Neural cell (in vitro differentiated cells): ENCODE results near the gene FOXI1. TPM values are rescaled to one million over a fixed set of nuclear protein-coding genes. Genes with fewer than 3 reads are reported as not detected.

Experiments used
- H2AFZ ChIP-seq: fragments of 200-600, 300-800 bp; sonication (generic), shearing (Covaris generic); 2 replicates; pipeline ENCODE4 v1.6.0; 2014; ENCODE audit warnings: low read depth, mild to moderate bottlenecking, antibody characterized with exemption, low read length, moderate library complexity
- H3F3A ChIP-seq: fragments of 200-600 bp; shearing (Covaris generic); 2 replicates; pipeline ENCODE4 v1.6.1; 2016; ENCODE audit warnings: mild to moderate bottlenecking, moderate library complexity, mixed read lengths, antibody characterized with exemption, low read length; ENCODE audit not compliant: insufficient read depth, poor library complexity, severe bottlenecking
- H3K27ac ChIP-seq: fragments of 200-600, 300-800 bp; sonication (generic), shearing (Covaris generic); 2 replicates; pipeline ENCODE4 v1.5.1; 2014; ENCODE audit warnings: mild to moderate bottlenecking, low read length, moderate library complexity
- H3K27me3 ChIP-seq: fragments of 300-800, 200-600 bp; sonication (generic), shearing (Covaris generic); 2 replicates; pipeline ENCODE4 v1.6.0; 2014; ENCODE audit warnings: mild to moderate bottlenecking, low read depth, low read length, moderate library complexity; ENCODE audit not compliant: insufficient read depth
- H3K36me3 ChIP-seq: fragments of 300-800, 200-600 bp; sonication (generic), shearing (Covaris generic); 2 replicates; pipeline ENCODE4 v1.5.1; 2014; ENCODE audit warnings: mild to moderate bottlenecking, antibody characterized with exemption, low read length, moderate library complexity; ENCODE audit not compliant: insufficient read depth
- H3K4me2 ChIP-seq: fragments of 300-800, 200-600 bp; sonication (generic), shearing (Covaris generic); 2 replicates; pipeline ENCODE4 v1.6.0; 2014; ENCODE audit warnings: mild to moderate bottlenecking, low read length
- H3K4me3 ChIP-seq: fragments of 300-800, 200-600 bp; sonication (generic), shearing (Covaris generic); 2 replicates; pipeline ENCODE4 v1.5.1; 2014; ENCODE audit warnings: mild to moderate bottlenecking, low read length, moderate library complexity
- H3K79me2 ChIP-seq: fragments of 200-600 bp; shearing (Covaris generic); replicated peaks from 2 replicates; pipeline ENCODE4 v1.6.0; 2014; ENCODE audit warnings: mild to moderate bottlenecking, low read length, moderate library complexity; ENCODE audit not compliant: insufficient read depth
- H3K9ac ChIP-seq: fragments of 300-800, 200-600 bp; sonication (generic), shearing (Covaris generic); 2 replicates; pipeline ENCODE4 v1.6.1; 2016; ENCODE audit warnings: mild to moderate bottlenecking, low read length, mixed read lengths
- H3K9me2 ChIP-seq: fragments of 200-600 bp; shearing (Covaris generic); 2 replicates; pipeline ENCODE4 v1.6.1; 2016; ENCODE audit warnings: mild to moderate bottlenecking, low read length, mixed read lengths; ENCODE audit not compliant: insufficient read depth
- H3K9me3 ChIP-seq: fragments of 200-600, 300-800 bp; sonication (generic), shearing (Covaris generic); 2 replicates; pipeline ENCODE4 v1.6.1; 2016; ENCODE audit warnings: mild to moderate bottlenecking, mixed run types, low read length, moderate library complexity, mixed read lengths
- H4K20me1 ChIP-seq: fragments of 200-600 bp; shearing (Covaris generic); 2 replicates; pipeline ENCODE4 v1.6.1; 2016; ENCODE audit warnings: mild to moderate bottlenecking, mixed run types; ENCODE audit not compliant: insufficient read depth
- CTCF ChIP-seq: fragments of 450-650 bp; IDR thresholded peaks from 2 replicates; pipeline ENCODE4 v1.5.1; 2014; ENCODE audit warnings: antibody characterized with exemption, mild to moderate bottlenecking, moderate library complexity; ENCODE audit not compliant: poor library complexity, severe bottlenecking
- EP300 ChIP-seq: fragments of 450-650 bp; conservative IDR thresholded peaks from 2 replicates; pipeline ENCODE4 v1.6.1; 2014; ENCODE audit warnings: antibody characterized with exemption, mild to moderate bottlenecking, moderate library complexity; ENCODE audit not compliant: poor library complexity, severe bottlenecking
- EZH2 ChIP-seq: fragments of 200-600, 300-800 bp; shearing (Covaris generic), sonication (generic); IDR thresholded peaks from 2 replicates; pipeline ENCODE4 v1.6.1; 2014; ENCODE audit warnings: antibody characterized with exemption, low read length, borderline replicate concordance, mild to moderate bottlenecking; ENCODE audit not compliant: insufficient read depth, poor library complexity, severe bottlenecking
- MXI1 ChIP-seq: fragments of 450-650 bp; conservative IDR thresholded peaks from 2 replicates; pipeline ENCODE4 v1.6.1; 2014; ENCODE audit warnings: antibody characterized with exemption, mild to moderate bottlenecking; ENCODE audit not compliant: poor library complexity, severe bottlenecking
- POLR2AphosphoS5 ChIP-seq: IDR thresholded peaks from 2 replicates; pipeline ENCODE4 v1.6.1; 2012
- RAD21 ChIP-seq: fragments of 450-650 bp; conservative IDR thresholded peaks from 2 replicates; pipeline ENCODE4 v1.6.1; 2014; ENCODE audit warnings: antibody characterized with exemption, mild to moderate bottlenecking, moderate library complexity
- REST ChIP-seq: IDR thresholded peaks from 2 replicates; pipeline ENCODE4 v1.6.1; 2012; ENCODE audit warnings: borderline replicate concordance
- SMC3 ChIP-seq: fragments of 450-650 bp; conservative IDR thresholded peaks from 2 replicates; pipeline ENCODE4 v1.6.1; 2014; ENCODE audit warnings: antibody characterized with exemption, mild to moderate bottlenecking, moderate library complexity; ENCODE audit not compliant: poor library complexity
- TAF1 ChIP-seq: IDR thresholded peaks from 2 replicates; pipeline ENCODE4 v1.6.1; 2012; ENCODE audit warnings: low read depth
- polyA plus RNA-seq: library from polyadenylated mRNA; depleted of rRNA; stranded (reverse); fragments of >200 nt; gene quantifications from 2 replicates; pipeline ENCODE4 v1.2.3, GENCODE V29; 2014

FOXI1 gene
- polyA plus RNA-seq, 1 donor from 2014 or later: not detected

- Histone ChIP-seq H3K4me2 (no peak overlapping the region), H3K9ac (no peak overlapping the region), H3K4me3 (no peak overlapping the region), H3F3A (no peaks in the 10 kb centered on the region), H3K36me3 (no peaks in the 10 kb centered on the region), H3K27me3 (no peaks in the 10 kb centered on the region), H4K20me1 (no peaks in the 10 kb centered on the region), H3K9me2 (no peaks in the 10 kb centered on the region), H2AFZ (no peak overlapping the region), H3K9me3 (no peaks in the 10 kb centered on the region), H3K79me2 (no peaks in the 10 kb centered on the region), H3K27ac (no peak overlapping the region)
- TF ChIP-seq RAD21 (no peak), POLR2AphosphoS5 (no peak), CTCF (no peak), REST (no peak), TAF1 (no peak), SMC3 (no peak), EP300 (no peak), EZH2 (no peak), MXI1 (no peak)
These were observed 10.1 kb upstream of the FOXI1 start for GRCh38 chr5:170095646-170096045.

- Histone ChIP-seq H3K9me3 (no peaks in the 10 kb centered on the region), H3K79me2 (no peaks in the 10 kb centered on the region), H3K4me3 (no peak overlapping the region), H2AFZ (no peak overlapping the region), H3K27ac (no peak overlapping the region), H3K9me2 (no peaks in the 10 kb centered on the region), H3K4me2 (no peak overlapping the region), H3K36me3 (no peaks in the 10 kb centered on the region), H4K20me1 (no peaks in the 10 kb centered on the region), H3K9ac (no peak overlapping the region), H3F3A (no peaks in the 10 kb centered on the region), H3K27me3 (no peaks in the 10 kb centered on the region)
- TF ChIP-seq REST: no peak
- TF ChIP-seq MXI1: no peak
These were observed 7.8 kb upstream of the FOXI1 start for GRCh38 chr5:170097934-170098333.
